HCT116 (cell line): Measurements from ENCODE around the gene WDR48. TPM values are rescaled to one million over a fixed set of nuclear protein-coding genes. Genes with fewer than 3 reads are reported as not detected.

Experiments used
- ATAC-seq: fragments of 200-7000 bp; cut with Tn5 transposase; 2 replicates; pipeline ENCODE4 v1.9.1; 2020; ENCODE audit warnings: mild to moderate bottlenecking, moderate library complexity
- BruUV-seq: library from RNA; stranded (reverse); fragments of 400-500 nt; replicated peaks from 2 replicates; lab custom pipeline; 2021; lab: Mats Ljungman, UMichigan
- CTCF ChIA-PET: fragments of 300-600 bp; sonication (Branson Sonifier 250); formaldehyde crosslinking; loops from one replicate; lab custom pipeline; 2021; ENCODE audit warnings: antibody characterized with exemption; lab: Charles Lee
- POLR2A ChIA-PET: fragments of 300-600, 350-600 bp; sonication (Branson Sonifier 250); formaldehyde crosslinking; loops from one replicate; lab custom pipeline; 2021; ENCODE audit warnings: antibody characterized with exemption; lab: Charles Lee
- RAD21 ChIA-PET, 2 experiments: fragments of 300-600 bp; sonication (Branson Sonifier 250); formaldehyde crosslinking; loops; one replicate each; lab custom pipeline; 2023; ENCODE audit warnings: low total read pairs in 2 of 2; ENCODE audit not compliant: uncharacterized antibody in 2 of 2, unreplicated experiment in 2 of 2, low non-redundant PET in 1 of 2; lab: Charles Lee
- DNase-seq: peaks from one replicate; pipeline ENCODE4 v3.0.0-alpha.2; 2010; ENCODE audit warnings: low read depth, low spot score
- H2AFZ ChIP-seq: fragments of 200-600 bp; shearing (Covaris generic), sonication (generic); 2 replicates; pipeline ENCODE4 v1.6.1; 2017; ENCODE audit warnings: low read depth, mixed run types, mixed read lengths, antibody characterized with exemption, low read length; ENCODE audit not compliant: poor library complexity, severe bottlenecking
- H3K27ac ChIP-seq: 2 replicates; pipeline ENCODE4 v1.5.1; 2012; ENCODE audit warnings: low read depth, low read length
- H3K27me3 ChIP-seq: fragments of 200-600 bp; sonication (generic); 2 replicates; pipeline ENCODE4 v1.6.1; 2016; ENCODE audit warnings: mixed run types, low read length, mixed read lengths; ENCODE audit not compliant: insufficient read depth
- H3K36me3 ChIP-seq, 2 experiments: fragments of 200-500 bp in 1 of 2; fragments of 200-600 bp in 1 of 2; sonication (Bioruptor generic) in 1 of 2; sonication (generic) in 1 of 2; 2 replicates each; pipeline versions ENCODE4 v1.5.1 to v1.6.1; 2014 to 2016; ENCODE audit warnings: low read length in 2 of 2, inconsistent platforms in 1 of 2, mixed read lengths in 1 of 2, mixed run types in 1 of 2; ENCODE audit not compliant: insufficient read depth in 2 of 2, control insufficient read depth in 1 of 2
- H3K4me1 ChIP-seq, 2 experiments: fragments of 200-600 bp in 1 of 2; sonication (generic) in 1 of 2; 2 replicates each; pipeline versions ENCODE4 v1.5.1 to v1.6.1; 2012 to 2017; ENCODE audit warnings: low read length in 2 of 2, inconsistent platforms in 1 of 2, mild to moderate bottlenecking in 1 of 2, mixed read lengths in 1 of 2, mixed run types in 1 of 2, moderate library complexity in 1 of 2; ENCODE audit not compliant: insufficient read depth in 2 of 2, control insufficient read depth in 1 of 2
- H3K4me2 ChIP-seq: fragments of 200-600 bp; sonication (generic); 2 replicates; pipeline ENCODE4 v1.6.1; 2017; ENCODE audit warnings: mixed run types, low read length, mixed read lengths
- H3K4me3 ChIP-seq, 2 experiments: fragments of 200-600 bp in 1 of 2; sonication (generic) in 1 of 2; replicated peaks in 1 of 2; 2 replicates each; pipeline ENCODE4 v1.5.1; 2011 to 2016; ENCODE audit warnings: low read length in 2 of 2, control low read depth in 1 of 2, low read depth in 1 of 2, mild to moderate bottlenecking in 1 of 2, mixed read lengths in 1 of 2, mixed run types in 1 of 2
- H3K79me2 ChIP-seq: fragments of 200-600 bp; sonication (generic); 2 replicates; pipeline ENCODE4 v1.6.1; 2017; ENCODE audit warnings: mild to moderate bottlenecking, mixed run types, low read length, moderate library complexity, mixed read lengths; ENCODE audit not compliant: insufficient read depth
- H3K9ac ChIP-seq: fragments of 200-600 bp; sonication (generic); 2 replicates; pipeline ENCODE4 v1.6.1; 2016; ENCODE audit warnings: low read length, mixed read lengths
- H3K9me2 ChIP-seq: fragments of 200-600 bp; sonication (generic), shearing (Covaris generic); 2 replicates; pipeline ENCODE4 v1.6.1; 2017; ENCODE audit warnings: mixed run types, mild to moderate bottlenecking, moderate library complexity; ENCODE audit not compliant: insufficient read depth
- H3K9me3 ChIP-seq, 2 experiments: fragments of 200-500 bp in 1 of 2; fragments of 200-600 bp in 1 of 2; sonication (Bioruptor generic) in 1 of 2; sonication (generic) in 1 of 2; 2 replicates each; pipeline ENCODE4 v1.6.1; 2014 to 2017; ENCODE audit warnings: low read length in 2 of 2, mixed read lengths in 2 of 2, inconsistent platforms in 1 of 2, low read depth in 1 of 2, mild to moderate bottlenecking in 1 of 2, mixed run types in 1 of 2, moderate library complexity in 1 of 2; ENCODE audit not compliant: control insufficient read depth in 1 of 2, insufficient read depth in 1 of 2
- H4K20me1 ChIP-seq: fragments of 200-600 bp; sonication (generic), shearing (Covaris generic); 2 replicates; pipeline ENCODE4 v1.6.1; 2017; ENCODE audit warnings: mixed run types, mild to moderate bottlenecking, moderate library complexity; ENCODE audit not compliant: insufficient read depth
- CEBPB ChIP-seq: IDR thresholded peaks from 2 replicates; pipeline ENCODE4 v1.6.1; 2012; ENCODE audit warnings: low read depth
- EZH2phosphoT487 ChIP-seq: fragments of 200-600 bp; IDR thresholded peaks from 2 replicates; pipeline ENCODE4 v1.6.1; 2018; ENCODE audit warnings: antibody characterized with exemption, borderline replicate concordance
- POLR2A ChIP-seq: IDR thresholded peaks from 2 replicates; pipeline ENCODE4 v1.7.0; 2011; ENCODE audit warnings: borderline replicate concordance; ENCODE audit not compliant: insufficient read depth, insufficient read length; ENCODE audit errors: extremely low read depth
- TCF7L2 ChIP-seq: IDR thresholded peaks from 2 replicates; pipeline ENCODE4 v1.7.0; 2011; ENCODE audit warnings: borderline replicate concordance, inconsistent platforms; ENCODE audit not compliant: insufficient read depth, insufficient read length; ENCODE audit errors: extremely low read depth
- ZFX ChIP-seq: fragments of 450-650 bp; IDR thresholded peaks from 2 replicates; pipeline ENCODE4 v1.6.1; 2017
- intact Hi-C: fragments of 100-400 bp; cut with micrococcal nuclease; formaldehyde crosslinking; loops from 2 replicates; pipeline ENCODE4 v1.10.0; 2022
- total RNA-seq: library from RNA; stranded (reverse); gene quantifications from one replicate; pipeline ENCODE4 v1.2.1, GENCODE V29; 2021; ENCODE audit not compliant: unreplicated experiment

The WDR48 gene
- total RNA-seq, 1 experiment from 2014 or later = 35.6 TPM

GRCh38 chr3:39141171-39141995 lies 89.6 kb downstream of the WDR48 start (continued):
- no peak for TF ChIP-seq TCF7L2
- no peak for TF ChIP-seq POLR2A
- peak; percentile 25; the same call in 1 of the 2 replicates for TF ChIP-seq CEBPB
- no peak for TF ChIP-seq ZFX

- peaks cover 41 to 45% of the 10 kb centered on the region in 2 experiments for H3K4me1 ChIP-seq
- H3K4me2 ChIP-seq = peak overlapping the region; percentile 77
- peaks cover 24 to 40% of the 10 kb centered on the region in 2 experiments for H3K36me3 ChIP-seq
- no peak for TF ChIP-seq EZH2phosphoT487
- TF ChIP-seq, all 23 proteins: peak for 0
- ChIA-PET RAD21 (no interaction called here), POLR2A (no interaction called here), CTCF (interaction anchor here (1.1 kb wide), 1 partner anchor 15 kb away, joined by 3 read pairs; no protein-coding TSS in a partner anchor)
- Histone ChIP-seq H3K27ac (peak overlapping the region; percentile 58), H3K79me2 (peaks cover 22% of the 10 kb centered on the region), H3K9me2 (no peaks in the 10 kb centered on the region), H3K4me3 (peak overlapping the region in 1 of 2 experiments; percentile 36; a peak in 1 of 4 replicates), H4K20me1 (peaks cover 8% of the 10 kb centered on the region; the same call in 1 of the 2 replicates), H3K9ac (no peak overlapping the region), H3K27me3 (no peaks in the 10 kb centered on the region), H2AFZ (no peak overlapping the region), H3K9me3 (no peaks in the 10 kb centered on the region)
- BruUV-seq = no TSS peak
- no peak for DNase-seq
- no peak for ATAC-seq
- intact Hi-C loops = no loop called here
These were observed 90.3 kb downstream of the WDR48 start for GRCh38 chr3:39142067-39142466.
